Activated T-helper 17 cell treated with anti-CD3 and anti-CD28 coated beads, Interleukin-2, amount 50 U/mL, for 72 hours (primary cell): ENCODE results near the gene TMTC4. TPM values are rescaled to one million over a fixed set of nuclear protein-coding genes. Genes with fewer than 3 reads are reported as not detected.
"Not testable (repeated sequence)": the region's sequence is repeated elsewhere in the genome, so short reads cannot be mapped to it uniquely, and the experiment has no call there.

ENCODE experiments used
- ATAC-seq: fragments of 150-1000 bp; cut with Tn5 transposase; replicated peaks from 2 replicates; pipeline ENCODE4 v1.10.0; 2021; ENCODE audit warnings: mild to moderate bottlenecking, moderate library complexity
- H3K27ac Mint-ChIP-seq: one replicate; pipeline ENCODE4 v1.8.0; 2022; ENCODE audit warnings: mixed read lengths
- H3K27me3 Mint-ChIP-seq: one replicate; pipeline ENCODE4 v1.8.0; 2022; ENCODE audit warnings: mixed read lengths
- H3K36me3 Mint-ChIP-seq: one replicate; pipeline ENCODE4 v1.8.0; 2022; ENCODE audit warnings: low read depth, mild to moderate bottlenecking, mixed read lengths
- H3K4me1 Mint-ChIP-seq: one replicate; pipeline ENCODE4 v1.8.0; 2022; ENCODE audit warnings: mixed read lengths
- H3K4me3 Mint-ChIP-seq: one replicate; pipeline ENCODE4 v1.8.0; 2022; ENCODE audit warnings: mild to moderate bottlenecking, mixed read lengths
- H3K9me3 Mint-ChIP-seq: one replicate; pipeline ENCODE4 v1.8.0; 2022; ENCODE audit warnings: mixed read lengths
- total RNA-seq, 2 donors: library from RNA; stranded (reverse); gene quantifications; one replicate each; pipeline ENCODE4 v1.2.3, GENCODE V29; 2022

The TMTC4 gene
- total RNA-seq, 2 donors from 2014 or later = 11.5 to 14.0 TPM

DNA sequence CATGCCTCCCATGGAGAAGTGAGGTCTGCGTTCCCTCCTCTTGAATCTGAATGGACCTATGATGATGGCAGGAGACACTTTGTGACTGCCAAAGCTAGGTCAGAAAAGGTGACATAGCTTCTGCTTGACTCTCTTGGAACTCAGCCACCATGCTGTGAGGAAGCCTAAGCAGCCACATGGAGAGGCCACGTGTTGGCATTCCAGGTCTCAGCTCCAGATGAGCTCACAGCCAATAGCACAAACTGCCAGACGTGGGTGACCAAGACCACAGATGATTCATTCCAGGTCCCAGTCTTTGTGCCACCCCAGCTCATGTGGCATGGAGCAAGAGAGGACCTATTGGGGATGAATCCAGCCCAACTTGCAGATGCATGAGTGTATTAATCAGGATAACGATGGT lies 77.3 kb downstream of the TMTC4 start:
- Mint-ChIP-seq H3K27me3 (no peaks in the 10 kb centered on the region), H3K36me3 (no peaks in the 10 kb centered on the region), H3K4me3 (no peak overlapping the region), H3K9me3 (no peaks in the 10 kb centered on the region), H3K27ac (no peak overlapping the region), H3K4me1 (no peaks in the 10 kb centered on the region)
- ATAC-seq = no peak

DNA sequence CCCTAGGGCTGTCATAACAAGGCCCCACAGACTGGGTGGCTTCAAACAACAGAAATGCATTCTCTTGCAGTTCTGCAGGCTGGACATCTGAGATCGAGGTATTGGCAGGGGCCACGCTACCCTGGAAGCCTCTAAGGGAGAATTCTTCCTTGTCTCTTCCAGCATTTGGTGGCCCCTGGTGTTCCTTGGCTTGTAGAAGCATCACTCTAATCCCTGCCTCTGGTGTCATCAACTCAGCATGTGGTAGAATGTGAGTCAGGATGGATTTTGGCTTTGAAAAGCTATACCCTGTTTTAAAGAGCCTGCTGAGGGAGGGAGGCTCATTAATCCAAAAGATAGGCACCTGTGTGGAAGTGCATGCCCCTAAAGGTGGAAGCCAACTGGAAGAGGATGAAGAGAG lies 78.1 kb downstream of the TMTC4 start:
- Mint-ChIP-seq H3K4me1 (no peaks in the 10 kb centered on the region), H3K36me3 (no peaks in the 10 kb centered on the region), H3K27me3 (no peaks in the 10 kb centered on the region), H3K4me3 (no peak overlapping the region), H3K27ac (no peak overlapping the region), H3K9me3 (no peaks in the 10 kb centered on the region)
- ATAC-seq = no peak

DNA sequence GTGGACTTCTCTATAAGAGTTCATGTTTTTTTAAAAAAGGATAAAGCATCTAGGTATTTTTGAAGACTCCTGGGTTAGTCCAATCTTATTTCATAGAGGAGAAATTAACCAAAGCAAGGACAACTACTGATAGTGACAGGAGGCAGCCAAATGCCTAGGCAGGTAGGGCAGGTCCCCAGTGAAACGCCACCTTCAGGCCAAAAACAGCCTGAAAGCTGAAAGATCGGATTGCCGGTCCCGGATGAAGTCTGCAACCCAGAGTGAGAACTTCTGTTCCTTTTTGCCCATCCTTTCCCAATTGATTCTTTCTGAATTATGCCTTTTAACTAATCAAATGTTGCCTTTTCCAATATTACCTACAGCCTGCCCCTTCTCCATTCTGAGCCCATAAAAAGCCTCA lies 79.9 kb downstream of the TMTC4 start:
- no peak overlapping the region for H3K27ac Mint-ChIP-seq
- no peaks in the 10 kb centered on the region for H3K4me1 Mint-ChIP-seq
- H3K27me3 Mint-ChIP-seq = no peaks in the 10 kb centered on the region
- H3K9me3 Mint-ChIP-seq = no peaks in the 10 kb centered on the region
- H3K36me3 Mint-ChIP-seq = no peaks in the 10 kb centered on the region
- H3K4me3 Mint-ChIP-seq = no peak overlapping the region
- no peak for ATAC-seq

DNA sequence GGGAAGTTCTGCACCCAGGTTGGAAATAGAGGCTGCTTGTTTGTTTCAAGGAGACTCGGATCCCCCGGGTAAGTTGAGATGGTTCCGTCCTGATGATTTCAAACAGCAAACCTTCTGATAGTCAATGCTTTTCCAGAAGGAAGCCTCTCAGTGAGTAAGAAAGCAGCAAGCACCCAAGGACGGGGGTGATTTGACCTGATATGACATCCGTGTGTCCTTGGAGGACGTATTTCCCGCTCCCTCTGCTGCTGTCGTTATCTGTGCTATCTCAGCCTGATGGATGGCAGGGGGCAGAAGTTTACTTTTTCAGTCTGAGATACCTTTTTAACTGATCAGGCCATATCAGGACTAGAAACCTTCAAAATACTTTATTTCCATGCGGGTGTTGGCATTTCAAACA lies 80.3 kb downstream of the TMTC4 start:
- no peak overlapping the region for H3K4me3 Mint-ChIP-seq
- no peaks in the 10 kb centered on the region for H3K9me3 Mint-ChIP-seq
- no peaks in the 10 kb centered on the region for H3K27me3 Mint-ChIP-seq
- H3K4me1 Mint-ChIP-seq = peaks cover 2% of the 10 kb centered on the region
- H3K27ac Mint-ChIP-seq = no peak overlapping the region
- no peaks in the 10 kb centered on the region for H3K36me3 Mint-ChIP-seq
- ATAC-seq = no peak

DNA sequence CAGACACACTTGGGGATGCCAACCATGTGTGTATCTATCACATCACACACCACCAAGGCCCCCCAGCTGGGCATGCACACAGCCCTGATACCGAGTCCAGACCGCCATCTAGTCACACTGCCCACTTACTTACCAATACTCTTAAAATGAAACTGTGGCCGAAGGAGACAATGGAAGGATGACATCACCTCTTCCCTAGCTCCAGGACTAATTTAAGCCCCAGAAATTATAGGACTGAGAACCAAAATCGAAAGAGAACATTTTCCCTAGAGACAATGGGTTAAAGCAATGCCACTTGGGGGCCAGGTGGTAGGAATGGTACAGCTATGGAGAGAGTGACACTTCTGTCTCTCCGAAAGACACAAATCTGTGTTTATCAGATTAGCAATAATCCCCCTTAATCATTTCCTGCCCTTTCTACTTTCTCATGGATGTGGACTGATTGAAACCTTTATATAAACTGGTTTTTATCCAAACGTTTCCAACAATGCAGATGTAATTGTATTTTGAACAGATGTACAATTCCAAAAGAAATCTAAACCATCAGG lies 85.3 kb downstream of the TMTC4 start:
- no peaks in the 10 kb centered on the region for H3K27me3 Mint-ChIP-seq
- peaks cover under 1% of the 10 kb centered on the region for H3K9me3 Mint-ChIP-seq
- H3K36me3 Mint-ChIP-seq = no peaks in the 10 kb centered on the region
- peak overlapping the region; percentile 89 for H3K4me3 Mint-ChIP-seq
- no peak for ATAC-seq
- H3K27ac Mint-ChIP-seq = peak overlapping the region; percentile 93
- H3K4me1 Mint-ChIP-seq = peaks cover 20% of the 10 kb centered on the region

DNA sequence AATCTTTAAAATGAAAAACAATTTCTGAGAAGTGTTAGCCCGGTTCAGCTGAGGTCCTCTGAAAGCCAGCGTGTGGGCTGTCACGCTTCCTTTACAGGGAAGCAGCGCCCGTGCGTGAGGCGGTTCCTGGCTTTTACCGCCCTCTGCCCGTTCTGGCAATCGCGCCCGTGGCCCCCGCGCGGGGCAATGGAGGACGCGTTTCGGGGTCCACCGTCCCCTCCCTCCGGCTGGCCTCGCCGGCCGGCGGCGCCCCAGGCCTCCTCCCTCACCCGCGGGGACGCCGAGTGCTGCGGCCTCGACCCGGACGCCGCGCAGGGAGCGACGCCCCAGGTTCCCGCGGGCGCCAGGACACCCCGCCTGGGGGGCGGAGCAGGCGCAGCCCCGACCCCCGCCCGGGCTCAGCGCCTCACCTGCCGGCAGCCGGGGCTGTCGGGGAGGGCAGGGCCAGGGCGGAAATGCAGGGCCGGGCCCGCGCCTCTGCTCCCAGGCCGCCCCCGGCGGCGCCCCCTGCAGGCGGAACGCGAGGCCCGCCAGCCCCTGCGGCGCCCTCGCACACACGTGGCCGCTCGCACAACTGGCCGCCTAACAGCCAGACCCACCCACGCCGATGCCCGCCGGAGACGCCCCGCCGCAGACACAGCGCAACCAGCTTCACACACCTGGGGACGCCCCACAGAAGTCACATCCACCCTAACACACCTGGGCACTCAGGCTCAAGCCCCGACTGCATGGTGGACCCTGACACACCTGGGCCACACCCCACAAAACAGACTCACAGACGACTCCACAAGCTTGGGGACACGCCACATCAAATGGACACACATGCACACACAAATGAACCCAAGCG lies 86.0 kb downstream of the TMTC4 start, which contains the start of gene GGACT:
TSS of gene GGACT (minus strand) at position 459 of the 847 bp plus-strand sequence. CDS start 56,198 bp downstream, outside the sequence.
- ATAC-seq = peak; percentile 92
- peaks cover 27% of the 10 kb centered on the region for H3K4me1 Mint-ChIP-seq
- H3K9me3 Mint-ChIP-seq = peaks cover 4% of the 10 kb centered on the region

DNA sequence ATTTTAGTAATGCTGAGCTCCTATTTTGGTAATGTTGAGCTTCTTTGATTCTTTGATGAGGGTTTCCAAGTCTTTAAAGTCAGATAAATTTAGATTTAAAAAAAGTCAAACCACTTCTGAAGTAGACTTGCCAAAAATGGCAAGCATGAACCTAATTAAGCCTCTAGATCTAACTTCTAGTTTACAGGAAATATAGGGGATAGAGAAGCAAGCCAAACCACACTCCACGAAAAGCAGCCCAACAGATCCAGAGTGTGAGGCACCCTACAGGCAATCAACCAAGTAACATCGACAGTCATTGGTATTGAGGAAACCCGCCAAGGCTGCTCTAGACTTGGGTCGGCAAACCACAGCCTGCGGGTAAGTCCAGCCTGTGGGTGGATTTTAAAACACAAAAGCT lies 89.7 kb downstream of the TMTC4 start:
- H3K4me3 Mint-ChIP-seq = peak overlapping the region; percentile 66
- ATAC-seq = peak; percentile 19
- H3K36me3 Mint-ChIP-seq = no peaks in the 10 kb centered on the region
- H3K27me3 Mint-ChIP-seq = no peaks in the 10 kb centered on the region
- H3K9me3 Mint-ChIP-seq = peaks cover 4% of the 10 kb centered on the region
- peak overlapping the region; percentile 73 for H3K27ac Mint-ChIP-seq
- H3K4me1 Mint-ChIP-seq = peaks cover 42% of the 10 kb centered on the region

More for the DNA sequence above, 86.0 kb downstream of the TMTC4 start, which contains the start of gene GGACT:
- peak within 1 kb of the TSS; percentile 89 for H3K4me3 Mint-ChIP-seq
- no peaks in the 10 kb centered on the region for H3K27me3 Mint-ChIP-seq
- no peaks in the 10 kb centered on the region for H3K36me3 Mint-ChIP-seq
- H3K27ac Mint-ChIP-seq = peak within 1 kb of the TSS; percentile 93

- H3K4me3 Mint-ChIP-seq = peak overlapping the region; percentile 11
- peak; percentile 75 for ATAC-seq
- peak overlapping the region; percentile 34 for H3K27ac Mint-ChIP-seq
- H3K9me3 Mint-ChIP-seq = peaks cover 4% of the 10 kb centered on the region
- H3K4me1 Mint-ChIP-seq = peaks cover 29% of the 10 kb centered on the region
- H3K27me3 Mint-ChIP-seq = no peaks in the 10 kb centered on the region
- peaks cover 4% of the 10 kb centered on the region for H3K36me3 Mint-ChIP-seq
Observed at GRCh38 chr13:100581504-100581903, 93.1 kb downstream of the TMTC4 start.

DNA sequence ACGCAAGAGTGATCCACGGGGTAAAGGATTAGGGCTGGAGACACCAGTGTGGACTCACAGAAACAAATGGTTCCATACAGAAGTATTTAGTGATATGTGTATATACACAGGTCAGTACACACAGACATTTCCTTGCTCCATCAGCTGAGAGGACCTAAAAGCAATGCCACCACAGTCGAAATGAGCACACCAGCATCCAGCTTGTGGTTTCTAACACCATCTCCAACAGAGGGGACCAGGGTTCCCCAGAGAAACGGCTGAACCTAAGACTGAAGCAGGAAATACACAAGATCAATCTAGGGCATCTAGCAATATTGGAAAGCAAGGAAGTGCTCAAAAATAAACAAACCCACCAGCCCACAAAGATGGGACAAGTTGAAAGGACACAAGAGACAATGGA lies 93.6 kb downstream of the TMTC4 start:
- Mint-ChIP-seq H3K4me1 (peaks cover 29% of the 10 kb centered on the region), H3K27ac (peak overlapping the region; percentile 34), H3K27me3 (no peaks in the 10 kb centered on the region), H3K4me3 (peak overlapping the region; percentile 11), H3K9me3 (peaks cover 4% of the 10 kb centered on the region), H3K36me3 (peaks cover 4% of the 10 kb centered on the region)
- no peak for ATAC-seq

DNA sequence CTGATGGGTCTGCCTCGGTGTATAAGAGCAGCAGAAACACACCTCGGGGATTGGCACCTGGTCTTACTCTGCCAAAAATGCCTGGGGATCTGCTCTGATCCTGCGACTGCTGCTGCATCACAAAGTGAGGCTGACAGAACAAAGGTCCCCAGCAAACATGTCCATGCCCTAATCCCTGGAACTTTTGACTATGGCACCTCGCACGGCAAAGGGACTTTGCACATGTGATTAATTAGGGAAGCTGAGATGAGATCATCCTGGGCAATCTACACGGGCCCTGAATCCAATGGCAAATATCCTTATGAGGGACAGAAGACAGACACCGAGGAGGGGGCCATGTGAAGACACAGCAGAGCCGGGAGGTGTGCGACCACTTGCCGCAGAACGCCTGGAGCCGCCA lies 94.5 kb downstream of the TMTC4 start:
- no peak for ATAC-seq
- H3K4me3 Mint-ChIP-seq = no peak overlapping the region
- no peak overlapping the region for H3K27ac Mint-ChIP-seq
- H3K27me3 Mint-ChIP-seq = no peaks in the 10 kb centered on the region
- H3K4me1 Mint-ChIP-seq = peaks cover 27% of the 10 kb centered on the region
- peaks cover 4% of the 10 kb centered on the region for H3K36me3 Mint-ChIP-seq
- peaks cover 4% of the 10 kb centered on the region for H3K9me3 Mint-ChIP-seq

- not testable (repeated sequence) for H3K27me3 Mint-ChIP-seq, ATAC-seq, H3K36me3 Mint-ChIP-seq, H3K4me3 Mint-ChIP-seq, H3K27ac Mint-ChIP-seq, H3K9me3 Mint-ChIP-seq
- H3K4me1 Mint-ChIP-seq = peaks cover 16% of the 10 kb centered on the region
Observed at GRCh38 chr13:100577239-100577638, 97.4 kb downstream of the TMTC4 start.

DNA sequence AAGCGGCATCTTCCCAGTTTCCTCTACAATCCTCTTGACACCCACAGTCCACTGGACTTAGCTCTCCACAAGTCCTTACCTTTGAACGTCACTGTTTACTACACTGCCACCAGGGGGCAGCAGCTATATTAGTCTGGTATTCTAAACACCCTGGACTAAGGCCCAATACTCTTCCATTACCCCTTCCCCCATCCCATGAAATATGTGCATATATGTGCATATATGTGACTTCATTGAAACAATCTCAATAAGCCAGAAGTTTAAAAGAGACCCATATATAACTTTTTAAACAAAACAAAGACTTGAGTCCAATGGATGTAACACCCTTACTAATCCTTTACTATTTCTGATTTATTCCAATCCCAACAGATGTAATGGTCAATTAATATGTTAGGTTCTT lies 101.5 kb downstream of the TMTC4 start:
- peaks cover 4% of the 10 kb centered on the region for H3K4me1 Mint-ChIP-seq
- ATAC-seq = peak; percentile 92
- no peaks in the 10 kb centered on the region for H3K27me3 Mint-ChIP-seq
- no peak overlapping the region for H3K4me3 Mint-ChIP-seq
- H3K36me3 Mint-ChIP-seq = no peaks in the 10 kb centered on the region
- peak overlapping the region; percentile 39 for H3K27ac Mint-ChIP-seq
- H3K9me3 Mint-ChIP-seq = no peaks in the 10 kb centered on the region

DNA sequence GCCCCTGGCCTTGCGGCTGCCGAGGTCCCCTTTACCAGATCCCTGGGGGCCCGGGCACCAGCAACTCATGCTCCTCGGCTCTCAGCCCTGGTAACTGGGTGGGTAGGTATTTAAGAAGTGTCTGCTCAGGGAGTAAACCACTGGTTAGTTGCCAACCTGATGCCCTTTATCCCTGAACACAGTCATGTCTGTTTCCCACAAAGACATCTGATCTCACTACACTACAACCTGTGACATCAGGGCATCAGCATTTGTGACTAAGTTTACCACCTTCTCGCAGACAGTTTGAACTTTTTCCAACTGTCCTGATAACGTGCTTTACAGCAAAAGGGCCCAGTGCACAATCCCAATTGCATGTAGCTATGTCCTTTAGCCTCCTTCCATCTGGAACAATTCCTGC lies 108.1 kb downstream of the TMTC4 start:
- H3K36me3 Mint-ChIP-seq = no peaks in the 10 kb centered on the region
- ATAC-seq = no peak
- no peaks in the 10 kb centered on the region for H3K27me3 Mint-ChIP-seq
- no peak overlapping the region for H3K4me3 Mint-ChIP-seq
- no peaks in the 10 kb centered on the region for H3K4me1 Mint-ChIP-seq
- no peak overlapping the region for H3K27ac Mint-ChIP-seq
- no peaks in the 10 kb centered on the region for H3K9me3 Mint-ChIP-seq

DNA sequence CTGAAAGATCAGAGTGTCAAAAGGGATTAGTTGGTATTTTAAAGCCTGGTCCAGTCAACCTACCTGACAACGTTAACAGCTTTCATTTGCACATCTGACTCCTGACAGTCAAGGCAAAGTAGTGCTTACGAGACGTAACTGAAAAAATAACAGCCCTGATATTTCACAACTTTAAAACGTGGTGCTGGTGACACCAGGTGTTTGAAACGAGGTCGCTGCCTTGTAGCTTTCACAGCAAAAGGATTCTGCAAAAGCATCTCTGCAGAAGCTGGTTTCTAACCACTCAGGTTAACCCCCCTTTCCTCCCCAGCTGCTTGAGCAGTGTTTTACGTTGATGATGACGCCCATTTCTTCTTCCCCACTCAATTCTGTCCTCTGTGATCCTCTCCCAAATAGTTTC lies 109.3 kb downstream of the TMTC4 start:
- Mint-ChIP-seq H3K4me3 (no peak overlapping the region), H3K27me3 (no peaks in the 10 kb centered on the region), H3K27ac (peak overlapping the region; percentile 49), H3K4me1 (no peaks in the 10 kb centered on the region), H3K36me3 (no peaks in the 10 kb centered on the region), H3K9me3 (no peaks in the 10 kb centered on the region)
- ATAC-seq = no peak
